Neural progenitor cell (in vitro differentiated cells): Measurements from ENCODE around the gene FPR2. TPM values are rescaled to one million over a fixed set of nuclear protein-coding genes. Genes with fewer than 3 reads are reported as not detected.
"Not testable (repeated sequence)": the region's sequence is repeated elsewhere in the genome, so short reads cannot be mapped to it uniquely, and the experiment has no call there.

Experiments used
- DNase-seq: peaks from one replicate; pipeline ENCODE4 v3.0.0-alpha.2; 2016; ENCODE audit warnings: low spot score
- H2AFZ ChIP-seq: fragments of 200-600 bp; sonication (generic); replicated peaks from 2 replicates; pipeline ENCODE4 v1.6.1; 2016; ENCODE audit warnings: antibody characterized with exemption
- H3F3A ChIP-seq: fragments of 200-600 bp; sonication (generic); 2 replicates; pipeline ENCODE4 v1.6.1; 2016; ENCODE audit warnings: antibody characterized with exemption, low read depth
- H3K27ac ChIP-seq: fragments of 200-600 bp; sonication (generic); 2 replicates; pipeline ENCODE4 v1.5.1; 2016; ENCODE audit warnings: mild to moderate bottlenecking
- H3K27me3 ChIP-seq: fragments of 200-600 bp; sonication (generic); 2 replicates; pipeline ENCODE4 v1.6.1; 2016; ENCODE audit warnings: mild to moderate bottlenecking, moderate library complexity
- H3K36me3 ChIP-seq: fragments of 200-600 bp; sonication (generic); 2 replicates; pipeline ENCODE4 v1.5.1; 2016
- H3K4me1 ChIP-seq: fragments of 200-600 bp; sonication (generic); 2 replicates; pipeline ENCODE4 v1.6.1; 2016; ENCODE audit warnings: mixed run types
- H3K4me2 ChIP-seq: fragments of 200-600 bp; sonication (generic); 2 replicates; pipeline ENCODE4 v1.6.1; 2016
- H3K4me3 ChIP-seq: fragments of 200-600 bp; sonication (generic); 2 replicates; pipeline ENCODE4 v1.5.1; 2016
- H3K79me2 ChIP-seq: fragments of 200-600 bp; sonication (generic); 2 replicates; pipeline ENCODE4 v1.6.1; 2016; ENCODE audit warnings: low read depth
- H3K9ac ChIP-seq: fragments of 200-600 bp; sonication (generic); 2 replicates; pipeline ENCODE4 v1.6.1; 2016
- H3K9me3 ChIP-seq: fragments of 200-600 bp; sonication (generic); 2 replicates; pipeline ENCODE4 v1.5.1; 2016; ENCODE audit warnings: low read depth
- H4K20me1 ChIP-seq: fragments of 200-600 bp; sonication (generic); 2 replicates; pipeline ENCODE4 v1.6.1; 2016; ENCODE audit warnings: low read depth
- H3K27ac Mint-ChIP-seq: 3 replicates; pipeline ENCODE4 v1.8.0; 2021; ENCODE audit warnings: mixed read lengths
- H3K27me3 Mint-ChIP-seq: 2 replicates; pipeline ENCODE4 v1.8.0; 2022; ENCODE audit warnings: low read depth, mild to moderate bottlenecking, inconsistent platforms, moderate library complexity, mixed read lengths; ENCODE audit not compliant: insufficient read depth
- H3K36me3 Mint-ChIP-seq: 3 replicates; pipeline ENCODE4 v1.8.0; 2021; ENCODE audit warnings: mixed read lengths
- H3K4me1 Mint-ChIP-seq: 3 replicates; pipeline ENCODE4 v1.8.0; 2021; ENCODE audit warnings: mixed read lengths
- H3K4me3 Mint-ChIP-seq: 3 replicates; pipeline ENCODE4 v1.8.0; 2021; ENCODE audit warnings: mild to moderate bottlenecking, moderate library complexity, mixed read lengths
- H3K9me3 Mint-ChIP-seq: 3 replicates; pipeline ENCODE4 v1.8.0; 2020; ENCODE audit warnings: mixed read lengths
- CTCF ChIP-seq: fragments of 200-600 bp; sonication (generic); IDR thresholded peaks from 2 replicates; pipeline ENCODE4 v1.5.1; 2017; ENCODE audit warnings: antibody characterized with exemption, mild to moderate bottlenecking
- EZH2 ChIP-seq: fragments of 200-600 bp; sonication (generic); IDR thresholded peaks from 2 replicates; pipeline ENCODE4 v1.6.1; 2017; ENCODE audit warnings: antibody characterized with exemption, mild to moderate bottlenecking, moderate library complexity
- EZH2phosphoT487 ChIP-seq: fragments of 200-600 bp; sonication (generic); IDR thresholded peaks from 2 replicates; pipeline ENCODE4 v1.6.1; 2017; ENCODE audit warnings: antibody characterized with exemption
- total RNA-seq: library from RNA; depleted of rRNA; stranded (reverse); fragments of >200 nt; gene quantifications from 2 replicates; pipeline ENCODE4 v1.2.3, GENCODE V29; 2015; ENCODE audit warnings: low replicate concordance

Gene FPR2
- total RNA-seq, 1 donor from 2014 or later, result not detected

GRCh38 chr19:51737389-51737788 lies 23.6 kb upstream of the FPR2 start:
- Histone ChIP-seq H3K4me1 (no peaks in the 10 kb centered on the region), H3F3A (no peaks in the 10 kb centered on the region), H3K79me2 (no peaks in the 10 kb centered on the region), H2AFZ (no peak overlapping the region), H3K4me3 (no peak overlapping the region), H3K9me3 (peaks cover 4% of the 10 kb centered on the region), H3K27ac (no peak overlapping the region), H4K20me1 (no peaks in the 10 kb centered on the region), H3K36me3 (no peaks in the 10 kb centered on the region), H3K4me2 (no peak overlapping the region), H3K27me3 (no peaks in the 10 kb centered on the region), H3K9ac (no peak overlapping the region)
- DNase-seq, result no peak
- H3K36me3 Mint-ChIP-seq, result no peaks in the 10 kb centered on the region
- H3K27me3 Mint-ChIP-seq, result no peaks in the 10 kb centered on the region
- H3K27ac Mint-ChIP-seq, result no peak overlapping the region
- no peak for TF ChIP-seq EZH2
- no peak for TF ChIP-seq CTCF
- no peak for TF ChIP-seq EZH2phosphoT487
- H3K4me3 Mint-ChIP-seq, result no peak overlapping the region
- no peaks in the 10 kb centered on the region for H3K4me1 Mint-ChIP-seq
- no peaks in the 10 kb centered on the region for H3K9me3 Mint-ChIP-seq

GRCh38 chr19:51737924-51738323 lies 23.1 kb upstream of the FPR2 start:
- Histone ChIP-seq H3K9ac (no peak overlapping the region), H3K79me2 (no peaks in the 10 kb centered on the region), H3K27ac (no peak overlapping the region), H3K27me3 (no peaks in the 10 kb centered on the region), H3K4me1 (no peaks in the 10 kb centered on the region), H3K4me2 (no peak overlapping the region), H2AFZ (no peak overlapping the region), H3F3A (no peaks in the 10 kb centered on the region), H3K4me3 (no peak overlapping the region), H3K9me3 (peaks cover 4% of the 10 kb centered on the region), H3K36me3 (no peaks in the 10 kb centered on the region), H4K20me1 (no peaks in the 10 kb centered on the region)
- Mint-ChIP-seq H3K4me3 (no peak overlapping the region), H3K27me3 (no peaks in the 10 kb centered on the region), H3K27ac (no peak overlapping the region), H3K9me3 (no peaks in the 10 kb centered on the region), H3K4me1 (no peaks in the 10 kb centered on the region), H3K36me3 (no peaks in the 10 kb centered on the region)
- no peak for DNase-seq
- TF ChIP-seq EZH2, result no peak
- TF ChIP-seq CTCF, result no peak
- TF ChIP-seq EZH2phosphoT487, result no peak

- H3K4me1 ChIP-seq, H4K20me1 ChIP-seq, H3K36me3 ChIP-seq, H3K9ac ChIP-seq, H3K4me3 ChIP-seq, H3K27me3 ChIP-seq, DNase-seq, H3K27ac ChIP-seq, H3K4me2 ChIP-seq, H2AFZ ChIP-seq, H3K27me3 Mint-ChIP-seq, H3K9me3 Mint-ChIP-seq, H3K4me3 Mint-ChIP-seq, H3K79me2 ChIP-seq, H3K9me3 ChIP-seq, H3F3A ChIP-seq, H3K4me1 Mint-ChIP-seq, H3K27ac Mint-ChIP-seq, H3K36me3 Mint-ChIP-seq: not testable (repeated sequence)
Observed at GRCh38 chr19:51738523-51738922, 22.5 kb upstream of the FPR2 start.

GRCh38 chr19:51739466-51740213 lies 21.3 kb upstream of the FPR2 start:
- Histone ChIP-seq H3K79me2 (no peaks in the 10 kb centered on the region), H3K9me3 (peaks cover 4% of the 10 kb centered on the region), H3K27ac (no peak overlapping the region), H3K4me1 (no peaks in the 10 kb centered on the region), H3K4me2 (no peak overlapping the region), H2AFZ (no peak overlapping the region), H3K36me3 (no peaks in the 10 kb centered on the region), H3F3A (no peaks in the 10 kb centered on the region), H3K27me3 (no peaks in the 10 kb centered on the region), H4K20me1 (no peaks in the 10 kb centered on the region), H3K9ac (no peak overlapping the region), H3K4me3 (no peak overlapping the region)
- no peaks in the 10 kb centered on the region for H3K36me3 Mint-ChIP-seq
- no peak overlapping the region for H3K27ac Mint-ChIP-seq
- no peaks in the 10 kb centered on the region for H3K4me1 Mint-ChIP-seq
- H3K9me3 Mint-ChIP-seq, result no peaks in the 10 kb centered on the region
- H3K4me3 Mint-ChIP-seq, result no peak overlapping the region
- no peak for DNase-seq
- no peaks in the 10 kb centered on the region for H3K27me3 Mint-ChIP-seq
- no peak for TF ChIP-seq EZH2phosphoT487
- TF ChIP-seq EZH2, result no peak
- no peak for TF ChIP-seq CTCF
